Medulla oblongata (tissue), 1 donor: ENCODE data around the gene FHL2.
A peak's percentile ranks its signal among the peaks of the same experiment; 100 is the strongest.

Experiments used
- DNase-seq: peaks from one replicate; pipeline ENCODE4 v3.0.0-alpha.2; 2015; ENCODE audit errors: extremely low spot score

Gene FHL2

DNA sequence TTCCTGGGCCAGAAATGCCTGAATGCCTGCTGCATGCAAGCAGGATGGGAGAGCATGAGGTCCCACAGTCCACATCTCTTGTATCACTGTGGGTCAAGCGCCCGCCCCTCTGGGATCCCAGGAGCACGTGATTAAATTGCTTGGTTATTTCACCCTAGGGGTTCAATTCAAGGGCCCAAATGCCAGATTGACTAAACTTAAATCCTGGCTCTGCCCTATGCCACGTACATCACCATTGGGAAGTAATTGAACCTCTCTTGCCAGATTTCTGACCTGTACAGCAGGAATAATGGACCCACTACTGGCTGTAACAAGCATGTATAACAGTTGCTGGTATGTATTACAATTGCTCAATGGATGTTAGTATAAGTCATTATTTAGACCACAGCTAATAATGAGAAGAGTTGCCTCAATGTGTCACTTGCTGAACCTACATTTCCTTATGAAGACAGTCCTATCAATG, 19.9 kb downstream of the FHL2 start:
- no peak for DNase-seq

DNA sequence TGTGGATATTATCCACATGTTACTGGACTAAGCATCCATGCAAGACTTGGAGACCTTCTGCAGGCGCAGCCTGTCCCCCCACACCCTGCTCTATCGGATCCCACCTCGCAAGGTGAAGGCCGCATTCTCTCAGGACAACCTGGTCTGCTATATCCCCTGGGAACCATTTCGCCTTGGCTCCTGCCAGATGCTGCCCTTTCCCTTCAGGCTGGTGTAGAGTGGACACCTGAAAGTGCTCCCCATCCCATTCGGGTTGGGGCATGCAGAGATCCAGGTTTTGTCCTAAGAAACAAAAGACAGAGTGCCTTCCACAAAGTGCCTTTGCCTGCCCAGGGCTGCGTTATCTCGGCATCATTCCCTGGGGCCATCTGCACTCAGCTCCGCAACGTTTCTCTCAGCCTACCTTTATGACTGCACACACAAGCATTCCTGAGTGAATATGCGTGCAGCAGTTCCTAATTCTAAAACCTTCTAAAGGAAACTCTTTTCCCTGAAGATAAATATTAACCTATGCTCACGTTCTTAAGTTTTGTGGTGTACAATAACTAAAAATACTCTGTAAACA, 20.5 kb downstream of the FHL2 start:
- no peak for DNase-seq

DNA sequence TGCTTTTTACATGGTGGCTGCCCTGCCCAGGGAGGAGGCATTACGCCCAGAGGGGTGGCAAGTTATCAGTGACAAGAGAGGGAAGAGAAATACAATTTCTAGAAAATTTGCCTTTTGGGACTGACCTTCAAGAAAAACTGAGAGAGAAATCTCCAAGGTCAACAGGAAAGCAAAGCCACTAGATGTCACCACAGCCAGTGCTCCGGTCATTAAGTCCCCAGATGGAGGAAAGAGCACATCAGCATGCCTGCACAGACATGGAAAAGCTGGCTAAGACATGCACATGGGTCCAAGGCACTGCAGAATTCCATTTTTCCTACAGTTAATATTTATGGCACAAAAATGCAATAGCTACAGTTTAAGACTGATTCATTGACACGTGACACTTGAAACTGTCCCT, 21.0 kb downstream of the FHL2 start:
- no peak for DNase-seq

DNA sequence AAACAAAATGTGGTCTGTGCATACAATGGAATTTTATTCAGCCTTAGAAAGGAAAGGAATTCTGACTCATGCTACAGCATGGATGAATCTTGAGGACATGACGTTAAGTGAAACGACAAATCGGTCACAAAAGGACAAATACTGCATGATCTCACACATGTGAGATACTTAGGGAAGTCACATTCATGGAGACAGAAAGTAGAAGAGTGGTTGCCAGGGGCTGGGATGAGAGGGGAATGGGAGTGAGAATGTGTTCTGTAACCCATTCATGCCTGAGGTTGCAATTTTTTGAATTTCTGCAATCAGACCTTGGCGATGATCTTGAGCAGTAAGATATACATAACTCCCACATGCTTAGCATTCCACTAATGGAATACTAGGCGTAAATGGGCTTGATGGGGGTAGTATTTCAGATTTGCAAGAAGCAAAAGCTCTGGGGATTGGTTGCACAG, 22.0 kb downstream of the FHL2 start:
- DNase-seq = no peak

DNA sequence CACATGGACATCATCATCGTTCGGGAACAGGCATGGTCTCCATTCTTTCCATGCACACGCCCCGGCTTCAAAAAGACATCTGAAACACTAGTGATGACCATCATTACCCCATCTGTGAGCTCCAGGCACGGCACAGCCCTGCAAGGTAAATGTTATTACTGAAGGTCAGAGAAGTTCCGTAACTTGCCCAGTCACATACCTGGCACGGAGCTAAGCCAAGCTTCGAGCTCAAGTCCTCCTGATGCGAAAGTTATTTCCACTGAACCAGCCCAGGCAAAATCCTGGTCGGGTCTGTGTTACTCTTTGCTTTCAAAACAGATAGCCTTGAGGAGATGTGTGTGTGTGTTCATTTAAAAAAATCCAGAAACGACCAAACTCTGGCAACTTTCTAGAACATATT, 22.8 kb downstream of the FHL2 start:
- DNase-seq = no peak

DNA sequence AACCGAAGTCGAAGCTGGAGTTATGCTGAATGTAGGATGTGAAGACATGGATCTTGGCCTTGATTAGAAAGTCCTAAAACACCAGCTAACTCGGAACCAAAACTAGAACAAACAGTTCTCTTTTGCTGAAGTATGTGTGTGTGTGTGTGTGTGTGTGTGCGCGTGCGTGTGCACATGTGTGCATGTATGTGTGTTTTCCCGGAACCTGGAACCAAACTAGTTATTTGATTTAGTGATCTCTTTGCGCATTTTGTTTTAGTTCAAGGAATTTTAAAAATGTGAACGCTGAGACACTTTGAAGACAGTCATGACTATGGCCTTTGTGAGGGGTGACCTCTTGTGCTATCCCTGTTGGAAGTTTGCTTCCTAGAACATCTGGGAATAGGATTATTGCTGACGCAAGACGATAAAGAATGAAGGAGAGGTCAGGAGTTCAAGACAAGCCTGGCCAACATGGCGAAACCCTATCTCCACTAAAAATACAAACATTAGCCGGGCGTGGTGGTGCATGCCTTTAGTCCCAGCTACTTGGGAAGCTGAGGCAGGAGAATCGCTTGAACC, 23.8 kb downstream of the FHL2 start:
- DNase-seq = no peak

DNA sequence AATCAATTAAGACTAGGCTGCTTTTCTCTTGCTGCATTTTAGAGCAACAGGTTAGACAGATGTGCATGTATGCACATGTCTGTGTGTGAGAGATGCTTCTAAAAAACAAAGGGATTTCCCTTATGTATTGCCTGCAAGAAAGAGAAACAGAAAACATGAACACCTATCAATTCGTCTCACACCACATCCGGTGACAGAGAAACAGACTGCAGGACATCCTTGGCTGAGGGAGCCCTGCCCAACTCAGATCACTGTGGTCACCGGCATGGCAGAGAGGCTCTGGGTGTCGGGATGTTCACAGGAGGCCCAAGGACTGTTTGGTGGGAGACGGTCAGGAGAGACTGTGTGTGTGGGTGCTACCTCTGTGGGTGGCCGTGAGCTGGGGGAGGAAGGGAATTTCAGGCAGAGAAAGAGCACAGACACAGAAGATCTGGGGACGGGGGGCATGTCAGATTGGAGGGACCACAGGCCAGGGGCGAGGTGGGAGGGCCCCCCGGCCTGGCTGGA, 24.9 kb downstream of the FHL2 start:
- DNase-seq = no peak

DNA sequence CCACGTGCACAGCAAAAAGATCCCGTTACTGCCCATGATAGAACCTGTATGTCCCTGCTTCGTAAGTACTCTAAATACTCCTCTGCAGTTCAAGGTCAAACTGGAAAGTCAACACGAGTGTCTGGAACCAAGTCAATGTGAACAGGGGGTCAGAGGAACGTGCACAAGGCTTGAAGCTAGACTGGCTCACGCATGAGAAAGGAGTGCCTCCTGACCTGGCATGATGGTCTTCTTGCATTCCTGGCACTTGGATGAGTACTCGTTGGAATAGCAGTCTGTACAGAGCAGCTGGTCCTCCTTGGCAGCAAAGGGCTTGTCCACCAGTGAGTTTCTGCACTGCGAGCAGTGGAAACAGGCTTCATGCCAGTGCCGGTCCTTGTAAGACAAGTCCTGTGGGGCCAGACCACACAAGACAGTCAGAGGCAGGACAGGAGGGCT, 25.5 kb downstream of the FHL2 start:
- peak; percentile 54 for DNase-seq

DNA sequence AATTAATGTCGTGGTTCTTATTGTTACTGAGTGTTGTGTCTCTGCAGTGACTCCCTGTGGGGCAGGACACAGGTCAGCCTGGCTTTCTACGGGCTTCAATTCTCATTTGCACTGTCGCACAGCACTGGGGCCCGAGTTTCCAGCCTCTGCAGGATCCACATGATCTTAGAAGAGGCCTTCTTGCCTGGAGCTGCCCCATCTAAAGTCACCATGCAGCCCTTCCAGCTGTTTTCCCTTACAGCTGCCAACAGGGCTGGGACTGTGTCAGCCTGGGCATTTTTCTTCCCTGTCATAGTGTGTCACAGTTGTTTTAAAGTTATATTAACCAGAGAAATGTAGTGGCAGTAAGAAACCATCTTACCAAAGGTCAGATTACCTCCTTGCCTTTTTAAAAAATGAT, 27.0 kb downstream of the FHL2 start:
- DNase-seq = no peak

DNA sequence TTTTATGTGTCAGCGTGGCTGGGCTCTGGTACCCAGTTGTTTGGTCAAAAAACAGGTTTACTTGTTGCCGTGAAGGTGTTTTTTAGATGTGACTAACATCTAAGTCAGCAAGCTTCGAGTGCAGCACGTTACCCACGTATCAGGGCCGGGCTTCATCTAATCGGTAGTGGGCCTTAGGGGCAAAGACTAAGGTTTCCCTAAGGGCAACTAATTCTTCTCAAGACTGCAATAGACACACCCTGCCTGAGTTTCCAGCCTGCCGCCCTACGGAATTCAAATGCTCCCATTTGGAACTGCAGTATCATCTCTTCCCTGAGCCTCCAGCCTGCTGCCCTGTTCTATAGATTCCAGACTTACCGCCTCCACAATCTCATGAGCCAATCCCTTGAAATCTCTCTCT, 27.7 kb downstream of the FHL2 start:
- no peak for DNase-seq

DNA sequence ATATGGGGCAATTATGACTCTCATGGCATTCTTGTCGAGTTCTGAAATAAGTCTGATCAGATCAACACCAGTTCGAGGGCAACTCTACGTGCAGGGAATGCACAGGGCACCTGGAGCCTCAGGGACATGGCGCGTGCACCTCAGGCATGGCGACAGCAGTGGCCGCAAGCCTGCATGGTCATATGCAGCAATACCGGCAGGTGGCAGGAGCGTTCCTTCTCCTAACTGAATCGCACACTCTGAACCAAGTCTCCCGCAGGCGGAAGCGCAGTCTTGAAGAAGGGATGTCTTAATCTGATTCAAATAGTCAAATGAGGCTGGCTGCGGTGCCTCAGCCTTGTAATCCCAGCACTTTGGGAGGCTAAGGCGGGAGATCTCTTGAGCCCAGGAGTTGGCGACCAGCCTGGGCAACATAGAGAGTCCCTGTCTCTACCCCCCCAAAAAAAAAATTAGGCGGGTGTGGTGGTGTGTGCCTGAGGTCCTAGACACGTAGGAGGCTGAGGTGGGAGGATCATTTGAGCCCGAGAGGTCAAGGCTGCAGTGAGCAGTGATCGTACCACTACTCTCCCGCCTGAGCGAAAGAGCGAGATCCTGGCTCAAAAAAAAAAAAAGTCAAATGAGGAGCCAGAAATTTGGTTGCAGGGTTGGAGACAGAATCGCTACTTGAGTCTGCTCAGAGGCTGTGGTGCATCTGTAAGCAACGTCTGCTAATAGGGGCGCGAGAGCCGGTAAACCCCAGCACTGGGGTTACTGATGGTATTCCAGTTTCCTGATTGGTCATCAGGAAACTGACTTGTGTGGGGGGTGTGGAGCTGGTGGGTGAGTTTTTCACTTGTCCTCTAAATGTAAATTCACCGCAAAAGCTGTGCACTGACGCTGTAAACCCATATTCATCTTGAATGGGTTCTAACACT, 28.8 kb downstream of the FHL2 start:
- DNase-seq = peak; percentile 86

DNA sequence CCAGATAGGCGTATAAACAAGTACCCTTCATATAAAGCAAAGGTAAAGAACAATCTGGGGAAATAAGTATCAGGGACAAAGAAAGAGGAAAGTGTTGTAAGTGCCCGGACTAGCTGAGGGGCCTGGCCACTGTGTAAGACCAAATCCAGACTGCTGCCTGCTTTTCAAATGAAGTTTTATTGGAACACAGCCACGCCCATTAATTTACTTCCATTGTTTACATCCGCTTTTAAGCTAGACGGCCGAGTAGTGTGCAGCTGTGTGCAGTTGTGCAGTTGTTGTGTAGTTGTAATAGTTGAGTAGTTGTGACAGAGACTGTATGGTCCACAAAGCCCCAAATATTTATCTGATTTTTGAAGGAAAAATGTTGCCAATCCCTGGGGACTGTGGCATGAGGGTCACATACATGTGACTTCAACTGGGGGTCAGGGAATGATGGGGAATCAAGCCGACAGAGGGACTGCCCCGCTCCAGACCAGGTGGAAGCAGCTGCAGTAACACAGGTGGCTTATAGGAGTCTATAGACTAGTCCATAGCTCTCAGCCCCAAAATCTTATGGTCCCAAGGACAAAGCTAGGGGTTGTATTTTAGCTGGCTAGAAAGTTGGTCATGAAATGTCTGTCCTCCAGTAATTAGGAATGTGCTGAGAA, 30.0 kb downstream of the FHL2 start:
- DNase-seq = no peak

DNA sequence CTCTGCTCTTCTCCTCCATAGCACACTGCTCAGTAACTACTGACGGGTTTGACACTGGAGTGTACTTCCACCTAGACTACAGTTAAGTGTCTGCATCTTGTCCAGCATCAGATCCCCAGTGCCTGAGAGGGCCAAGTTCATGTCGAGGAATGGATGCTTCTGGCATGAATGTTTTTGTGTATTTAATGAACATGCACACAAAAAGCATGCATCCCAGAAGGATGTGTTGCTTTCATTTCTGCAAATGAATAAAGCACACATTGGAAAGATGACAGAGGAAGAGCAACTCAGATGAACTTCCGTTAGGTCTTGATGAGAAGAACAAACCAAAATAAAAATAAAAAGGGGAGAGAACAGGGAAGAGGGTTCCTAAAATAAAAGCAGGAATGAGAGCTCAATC, 33.6 kb downstream of the FHL2 start:
- no peak for DNase-seq

DNA sequence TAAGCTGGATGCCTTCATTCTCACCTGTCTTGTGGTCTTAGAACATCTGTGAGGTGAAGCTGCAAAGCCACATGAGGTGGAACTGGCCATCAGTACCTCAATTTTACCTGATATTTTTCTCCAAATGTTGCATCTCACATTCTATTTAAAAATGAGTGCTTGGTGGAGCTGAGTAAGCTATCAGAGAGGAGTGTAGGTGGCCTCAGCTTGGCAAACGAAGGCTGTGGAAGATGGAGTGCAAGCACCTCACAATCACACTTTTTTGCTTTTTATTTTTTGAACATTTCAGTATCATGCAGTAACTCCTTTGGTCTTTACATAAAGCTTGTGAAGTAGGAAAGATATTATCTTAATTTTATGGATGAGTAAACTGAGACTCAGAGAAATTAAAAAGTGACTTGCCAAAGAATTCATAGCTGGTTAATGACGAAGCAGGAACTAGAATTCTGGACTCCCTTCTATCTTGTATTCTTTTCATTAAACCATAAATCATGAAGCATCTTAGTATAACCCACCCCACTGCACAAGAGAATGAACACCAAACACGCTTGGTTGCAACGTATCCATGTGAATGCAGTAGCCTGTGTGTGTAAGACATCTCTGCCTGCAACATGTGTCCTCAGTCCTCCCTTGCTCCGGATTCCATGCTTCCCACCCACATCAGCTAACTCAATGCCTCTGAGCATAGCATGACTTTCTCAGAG, 34.3 kb downstream of the FHL2 start:
- no peak for DNase-seq

DNA sequence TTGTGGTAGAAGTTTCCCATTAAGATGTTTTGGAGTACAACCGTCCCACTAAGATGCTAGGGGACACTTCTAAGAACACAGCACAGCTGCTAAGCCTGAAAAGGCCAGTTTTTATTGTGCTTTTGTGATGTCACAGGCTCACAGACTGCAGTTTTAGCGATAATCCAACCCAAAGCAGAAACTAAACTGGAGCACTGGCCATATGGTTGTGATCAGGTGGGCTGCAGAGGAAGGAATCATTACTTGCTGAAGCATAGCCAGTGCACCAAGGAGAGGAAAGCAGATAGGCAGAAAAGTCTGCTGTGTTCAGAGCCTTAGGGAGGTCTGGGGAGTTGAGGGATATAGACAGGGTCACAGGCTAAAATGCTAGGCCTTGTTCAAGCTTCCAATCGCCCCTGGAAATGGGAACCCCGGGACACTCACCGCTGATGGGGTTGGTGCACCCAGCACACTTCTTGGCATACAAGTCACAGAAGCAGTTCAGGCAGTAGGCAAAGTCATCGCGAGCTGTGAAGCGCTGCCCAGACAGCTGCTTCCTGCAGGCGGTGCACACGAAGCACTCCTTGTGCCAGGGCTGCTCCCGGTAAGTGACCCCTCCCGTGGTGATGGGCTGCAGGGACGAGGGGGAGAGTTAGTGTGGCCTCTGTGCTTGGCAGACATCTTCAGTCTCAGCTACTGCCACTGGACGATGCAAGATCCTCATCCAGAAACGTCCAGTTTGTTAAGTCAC, 35.8 kb downstream of the FHL2 start:
- DNase-seq = no peak

DNA sequence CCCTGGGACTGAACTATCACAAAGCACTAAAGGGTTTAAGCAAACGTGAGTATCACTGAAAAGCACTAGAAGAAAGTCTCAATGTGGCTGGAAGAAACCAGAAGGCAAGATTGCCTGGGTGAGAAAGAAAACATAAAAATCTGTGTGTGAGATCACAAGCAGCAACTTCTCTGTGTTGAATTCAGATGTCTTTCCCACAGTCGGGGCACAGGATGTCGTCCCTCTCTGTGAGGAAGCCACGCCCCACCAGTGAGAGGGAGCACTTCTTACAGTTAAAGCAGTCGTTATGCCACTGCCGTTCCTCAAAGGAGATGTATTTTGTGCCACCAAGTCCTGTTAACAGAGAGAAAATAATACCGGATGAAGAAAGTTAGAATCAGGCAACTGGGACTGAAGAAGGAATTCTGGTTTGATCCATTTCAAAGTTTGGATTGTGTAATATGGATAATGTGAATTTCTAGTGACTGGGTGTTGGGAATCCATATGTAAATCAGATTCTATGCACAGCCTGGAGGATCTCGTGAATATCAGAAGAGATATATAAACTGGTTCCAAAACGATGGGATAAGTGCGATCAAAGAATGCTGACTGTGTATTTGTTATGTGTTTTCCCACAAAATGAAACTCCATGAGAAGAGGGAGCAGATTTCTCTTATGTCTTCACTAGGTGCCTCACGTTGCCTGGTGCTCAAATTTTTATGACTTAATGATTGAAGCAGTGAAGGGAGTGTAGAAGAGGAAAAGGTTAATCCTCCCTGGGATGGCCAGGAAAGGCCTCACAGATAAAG, 37.6 kb downstream of the FHL2 start:
- no peak for DNase-seq

DNA sequence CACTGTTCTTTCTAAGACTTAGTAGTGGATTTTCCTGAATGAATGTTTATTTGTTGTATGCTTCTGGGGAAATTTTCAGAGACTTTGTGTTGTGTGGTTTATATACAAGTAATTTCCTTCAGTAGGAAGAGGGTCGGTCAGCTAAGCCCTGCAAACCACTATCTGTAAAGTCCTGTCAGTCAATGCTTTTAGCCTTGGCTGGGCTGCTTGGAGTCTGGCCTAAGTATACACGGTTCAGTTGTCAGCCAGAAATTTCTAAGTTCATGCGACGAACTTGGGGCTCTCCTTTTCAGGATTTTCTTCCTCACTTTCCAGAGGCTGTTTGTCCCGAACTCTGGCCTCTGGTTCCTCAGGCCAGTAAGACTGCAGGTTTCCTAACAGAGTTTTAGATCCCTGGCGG, 40.3 kb downstream of the FHL2 start:
- DNase-seq = no peak

DNA sequence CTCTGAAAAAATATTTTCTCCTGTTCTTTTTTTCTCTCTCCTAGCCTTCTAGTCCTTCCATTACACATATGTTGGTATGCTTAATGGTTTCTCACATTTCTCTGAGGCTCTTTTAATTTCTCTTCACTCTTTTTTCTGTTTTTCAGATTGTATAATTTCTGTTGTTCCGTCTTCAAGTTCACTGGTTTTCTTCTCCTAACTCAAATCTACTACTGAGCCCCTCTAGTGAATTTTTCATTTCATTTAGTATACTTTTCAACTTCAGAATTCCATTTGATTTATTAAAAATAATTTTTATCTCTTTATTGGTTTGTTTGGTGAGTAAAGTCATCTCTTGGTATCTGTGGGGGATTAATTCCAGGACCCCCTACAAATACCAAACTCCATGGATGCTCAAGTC, 41.7 kb downstream of the FHL2 start:
- DNase-seq = no peak

DNA sequence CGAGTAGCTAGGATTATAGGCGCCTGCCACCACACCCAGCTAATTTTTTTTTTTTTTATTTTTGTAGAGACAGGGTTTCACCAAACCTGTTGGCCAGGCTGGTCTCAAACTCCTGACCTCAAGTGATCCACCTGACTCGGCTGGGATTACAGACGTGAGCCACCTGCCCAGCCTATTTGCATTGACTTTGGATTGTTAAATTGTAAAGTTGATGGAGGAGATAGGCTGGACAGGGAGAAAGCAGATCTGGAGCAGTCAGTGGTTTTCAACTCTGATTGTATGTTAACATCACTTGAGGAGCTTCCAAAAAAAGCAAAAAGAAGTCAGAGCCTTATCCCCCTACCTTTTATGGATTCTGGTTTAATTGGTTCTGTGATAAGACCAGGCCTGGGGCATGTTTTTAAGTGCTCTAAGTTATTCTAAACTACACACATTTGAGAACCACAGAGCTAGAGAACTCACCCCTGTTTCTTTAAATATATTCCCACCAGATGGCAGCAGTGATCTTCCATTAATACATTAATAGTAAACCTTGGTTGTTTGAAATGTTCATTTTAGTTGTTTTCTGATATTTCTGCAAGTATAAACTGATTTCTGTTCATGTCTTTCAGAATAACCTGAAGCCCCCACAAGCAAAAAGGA, 54.0 kb downstream of the FHL2 start:
- peak; percentile 31 for DNase-seq

DNA sequence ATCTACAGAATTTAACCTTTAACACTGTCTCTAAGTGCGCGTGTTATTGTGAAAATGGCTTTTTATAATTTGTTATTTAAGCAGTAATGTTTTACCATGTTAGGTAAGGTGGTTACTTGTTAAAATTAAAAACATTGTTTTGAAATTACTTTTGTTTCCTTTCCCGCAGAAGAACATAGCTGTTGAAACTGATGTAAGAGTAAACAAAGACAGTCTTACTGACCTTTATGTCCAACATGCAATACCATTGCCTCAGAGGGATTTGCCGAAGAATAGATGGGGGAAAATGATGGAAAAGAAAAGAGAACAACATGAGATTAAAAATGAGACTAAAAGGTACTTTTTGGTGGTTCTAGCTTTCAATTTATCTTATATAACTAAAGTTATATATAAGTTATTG, 59.4 kb downstream of the FHL2 start:
- DNase-seq = no peak
